ENCODE results near the gene KIAA2012. TPM values are rescaled to one million over a fixed set of nuclear protein-coding genes. Genes with fewer than 3 reads are reported as not detected.

The KIAA2012 gene
- 0.11 TPM for total RNA-seq

- Histone ChIP-seq H3K4me1 (no peaks in the 10 kb centered on the region), H3K36me3 (no peaks in the 10 kb centered on the region), H3K27me3 (no peaks in the 10 kb centered on the region), H3K27ac (no peak within 1 kb of the TSS), H3K9me3 (no peaks in the 10 kb centered on the region), H3K4me3 (no peak within 1 kb of the TSS)
- no peak for TF ChIP-seq CTCF (IDR thresholded peaks at IDR 0.05)
- no peak for DNase-seq (ENCODE audit: low spot score in 2 of 2)
- intact Hi-C loops (cut with DNase I) = no loop called here
Observed at GRCh38 chr2:202072737-202073401, at the start of gene KIAA2012. Gene KIAA2012, plus strand, starts transcription at chr2:202073255. Its CDS starts 373 bp downstream, at chr2:202073628.

GRCh38 chr2:202023904-202024266 is 49.2 kb upstream of the KIAA2012 start:
- Histone ChIP-seq H3K4me1 (no peaks in the 10 kb centered on the region), H3K4me3 (no peak overlapping the region), H3K9me3 (no peaks in the 10 kb centered on the region), H3K27ac (no peak overlapping the region), H3K27me3 (no peaks in the 10 kb centered on the region), H3K36me3 (no peaks in the 10 kb centered on the region)
- no peak for TF ChIP-seq CTCF (IDR thresholded peaks at IDR 0.05)
- no peak for DNase-seq (ENCODE audit: low spot score in 2 of 2)
- intact Hi-C loops (cut with DNase I) = no loop called here

GRCh38 chr2:202024871-202025270 is 48.2 kb upstream of the KIAA2012 start:
- intact Hi-C loops (cut with DNase I) = no loop called here
- no peak for TF ChIP-seq CTCF (IDR thresholded peaks at IDR 0.05)

GRCh38 chr2:202025816-202026215 is 47.2 kb upstream of the KIAA2012 start:
- H3K4me3 ChIP-seq = no peak overlapping the region
- no peak overlapping the region for H3K27ac ChIP-seq
- H3K36me3 ChIP-seq = no peaks in the 10 kb centered on the region
- no peak for DNase-seq (ENCODE audit: low spot score in 2 of 2)
- no peaks in the 10 kb centered on the region for H3K4me1 ChIP-seq
- no peaks in the 10 kb centered on the region for H3K27me3 ChIP-seq
- no peaks in the 10 kb centered on the region for H3K9me3 ChIP-seq
- no peak for TF ChIP-seq CTCF (IDR thresholded peaks at IDR 0.05)
- intact Hi-C loops (cut with DNase I) = no loop called here

More at GRCh38 chr2:202024871-202025270, 48.2 kb upstream of the KIAA2012 start:
- H3K9me3 ChIP-seq = no peaks in the 10 kb centered on the region
- no peak overlapping the region for H3K27ac ChIP-seq
- H3K4me1 ChIP-seq = no peaks in the 10 kb centered on the region
- no peak for DNase-seq (ENCODE audit: low spot score in 2 of 2)
- no peak overlapping the region for H3K4me3 ChIP-seq
- no peaks in the 10 kb centered on the region for H3K27me3 ChIP-seq
- H3K36me3 ChIP-seq = no peaks in the 10 kb centered on the region

- no peaks in the 10 kb centered on the region for H3K9me3 ChIP-seq
Observed at GRCh38 chr2:202026507-202026906, 46.5 kb upstream of the KIAA2012 start.

More at GRCh38 chr2:202026507-202026906, 46.5 kb upstream of the KIAA2012 start:
- no peaks in the 10 kb centered on the region for H3K27me3 ChIP-seq
- intact Hi-C loops (cut with DNase I) = no loop called here
- H3K36me3 ChIP-seq = no peaks in the 10 kb centered on the region
- no peak overlapping the region for H3K4me3 ChIP-seq
- no peak for TF ChIP-seq CTCF (IDR thresholded peaks at IDR 0.05)
- no peaks in the 10 kb centered on the region for H3K4me1 ChIP-seq
- H3K27ac ChIP-seq = no peak overlapping the region
- no peak for DNase-seq (ENCODE audit: low spot score in 2 of 2)
